ENCODE results near the gene ARHGAP42.
"Not testable (repeated sequence)": the region's sequence is repeated elsewhere in the genome, so short reads cannot be mapped to it uniquely, and the experiment has no call there.

ARHGAP42 gene

DNA sequence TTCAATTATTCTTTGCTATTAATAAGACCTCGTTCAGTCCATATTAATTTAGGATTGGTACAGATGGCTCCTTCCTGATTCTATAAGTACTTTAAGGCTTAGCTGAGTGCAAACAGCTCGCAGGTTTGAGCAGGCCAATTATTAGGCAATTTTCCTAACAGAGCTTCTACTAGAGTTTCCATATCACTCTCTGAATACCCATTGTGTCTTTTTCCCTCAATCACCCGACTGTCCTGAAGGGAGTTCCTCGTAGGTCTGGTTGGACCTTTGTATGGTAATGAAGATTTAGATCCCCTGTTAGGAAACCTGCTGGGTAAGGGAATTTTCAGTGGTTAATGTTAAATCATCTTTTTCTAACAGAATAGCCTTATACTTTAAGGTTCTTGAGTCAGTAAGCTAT lies 61.1 kb downstream of the ARHGAP42 start:
- FAIRE-seq, result peak; percentile 48
- DNase-seq (ENCODE audit: insufficient read length, low spot score), result no peak
- TF ChIP-seq, protein P1, sequence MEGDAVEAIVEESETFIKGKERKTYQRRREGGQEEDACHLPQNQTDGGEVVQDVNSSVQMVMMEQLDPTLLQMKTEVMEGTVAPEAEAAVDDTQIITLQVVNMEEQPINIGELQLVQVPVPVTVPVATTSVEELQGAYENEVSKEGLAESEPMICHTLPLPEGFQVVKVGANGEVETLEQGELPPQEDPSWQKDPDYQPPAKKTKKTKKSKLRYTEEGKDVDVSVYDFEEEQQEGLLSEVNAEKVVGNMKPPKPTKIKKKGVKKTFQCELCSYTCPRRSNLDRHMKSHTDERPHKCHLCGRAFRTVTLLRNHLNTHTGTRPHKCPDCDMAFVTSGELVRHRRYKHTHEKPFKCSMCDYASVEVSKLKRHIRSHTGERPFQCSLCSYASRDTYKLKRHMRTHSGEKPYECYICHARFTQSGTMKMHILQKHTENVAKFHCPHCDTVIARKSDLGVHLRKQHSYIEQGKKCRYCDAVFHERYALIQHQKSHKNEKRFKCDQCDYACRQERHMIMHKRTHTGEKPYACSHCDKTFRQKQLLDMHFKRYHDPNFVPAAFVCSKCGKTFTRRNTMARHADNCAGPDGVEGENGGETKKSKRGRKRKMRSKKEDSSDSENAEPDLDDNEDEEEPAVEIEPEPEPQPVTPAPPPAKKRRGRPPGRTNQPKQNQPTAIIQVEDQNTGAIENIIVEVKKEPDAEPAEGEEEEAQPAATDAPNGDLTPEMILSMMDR (IDR thresholded peaks at IDR 0.05; ENCODE audit: insufficient read depth, missing control alignments), result no peak

DNA sequence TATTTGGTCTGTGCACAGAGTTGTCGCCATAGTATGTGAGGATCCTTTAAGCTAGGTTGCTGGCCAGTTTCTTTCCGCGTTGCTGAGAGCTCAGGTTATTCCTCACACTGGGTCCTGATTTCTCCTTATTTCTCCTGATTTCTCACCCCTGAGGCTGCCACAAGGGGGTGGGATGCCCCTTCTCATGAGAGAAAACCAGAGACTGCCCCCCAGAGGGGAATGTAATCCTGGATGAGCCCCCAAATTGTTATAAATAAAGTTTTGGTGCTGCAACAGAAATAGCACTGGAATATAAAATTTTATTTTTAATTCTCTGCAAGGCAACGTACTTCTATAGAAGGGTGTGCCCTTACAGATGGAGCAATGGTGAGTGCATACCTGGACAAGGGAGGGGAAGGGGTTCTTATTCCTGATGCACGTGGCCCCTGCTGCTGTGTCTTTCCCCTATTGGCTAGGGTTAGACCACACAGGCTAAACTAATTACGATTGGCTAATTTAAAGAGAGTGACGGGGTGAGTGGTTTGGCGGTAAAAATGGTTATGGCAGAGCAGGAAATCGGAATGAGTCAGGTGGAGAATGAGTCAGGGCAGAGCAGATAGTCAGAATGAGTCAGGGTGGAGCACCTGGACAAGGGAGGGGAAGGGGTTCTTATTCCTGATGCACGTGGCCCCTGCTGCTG lies 62.9 kb downstream of the ARHGAP42 start:
- DNase-seq (ENCODE audit: insufficient read length, low spot score); FAIRE-seq: not testable (repeated sequence)

DNA sequence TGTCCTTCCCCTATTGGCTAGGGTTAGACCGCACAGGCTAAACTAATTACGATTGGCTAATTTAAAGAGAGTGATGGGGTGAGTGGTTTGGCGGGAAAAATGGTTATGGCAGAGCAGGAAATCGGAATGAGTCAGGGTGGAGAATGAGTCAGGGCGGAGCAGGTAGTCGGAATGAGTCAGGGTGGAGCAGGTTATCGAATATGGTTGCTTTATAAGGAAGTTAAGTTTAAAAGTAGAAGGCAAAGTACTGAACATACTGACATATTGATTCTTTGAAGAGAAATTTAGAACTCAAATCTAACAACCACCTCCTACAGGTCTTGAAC lies 63.4 kb downstream of the ARHGAP42 start:
- FAIRE-seq; DNase-seq (ENCODE audit: insufficient read length, low spot score): not testable (repeated sequence)

DNA sequence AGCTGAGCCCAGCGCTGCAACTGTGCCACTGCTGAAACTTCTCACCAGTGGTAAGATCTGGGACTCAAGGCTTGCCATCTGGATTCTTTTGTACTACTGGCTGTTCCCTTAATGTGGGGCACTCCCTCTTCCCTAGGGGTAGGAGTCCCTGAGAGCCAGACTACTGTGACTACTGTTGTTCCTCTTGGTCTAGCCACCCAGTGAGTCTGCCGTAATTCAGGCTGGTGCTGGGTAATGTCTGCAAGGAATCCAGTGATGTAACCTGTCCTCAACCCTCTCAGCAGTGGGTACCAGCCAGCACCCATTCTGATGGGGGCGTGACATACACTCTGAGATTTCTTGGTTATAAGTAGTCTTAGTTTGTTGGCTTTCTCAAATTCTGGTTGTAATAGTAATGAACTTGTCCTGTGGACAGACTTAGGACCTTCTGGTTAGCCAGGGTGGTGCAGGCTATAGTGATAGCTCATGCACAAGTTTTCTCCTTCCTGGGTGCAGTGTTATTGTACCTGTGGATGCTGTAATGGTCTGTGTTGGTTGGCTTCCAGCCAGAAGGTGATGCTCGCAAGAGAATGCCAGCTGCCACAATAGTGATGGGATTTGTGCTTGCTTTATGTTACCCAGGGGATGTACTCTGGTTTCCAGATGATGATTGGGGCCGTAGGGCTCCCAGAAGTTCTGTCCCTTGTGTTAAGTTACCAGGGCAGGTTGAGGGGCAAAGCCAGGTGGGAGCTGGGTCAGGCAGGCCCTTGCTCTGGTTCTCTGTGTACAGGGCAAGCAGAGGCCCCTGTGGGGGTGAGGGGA lies 65.5 kb downstream of the ARHGAP42 start:
- DNase-seq (ENCODE audit: insufficient read length, low spot score), result no peak
- FAIRE-seq, result no peak
- TF ChIP-seq, protein P1 (IDR thresholded peaks at IDR 0.05; ENCODE audit: insufficient read depth, missing control alignments), result no peak

DNA sequence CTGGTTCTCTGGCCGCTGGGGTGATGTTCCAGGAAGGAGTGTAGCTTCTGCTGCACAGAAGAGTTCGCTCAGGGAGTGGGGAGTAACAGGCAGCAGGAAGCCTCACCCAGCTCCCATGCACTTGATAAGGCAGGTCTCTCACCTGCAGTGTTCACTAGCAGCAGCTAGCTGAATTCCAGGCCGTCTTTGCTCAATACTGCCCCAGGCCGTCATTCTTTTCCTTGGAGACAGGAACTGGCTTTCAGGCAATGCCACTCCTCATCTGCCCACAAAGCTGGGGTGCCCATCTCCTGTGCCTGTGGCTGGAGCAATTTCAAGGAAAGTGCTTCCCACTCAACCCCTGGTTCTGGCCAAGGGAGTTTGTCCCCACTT lies 66.1 kb downstream of the ARHGAP42 start:
- TF ChIP-seq, protein P1 (IDR thresholded peaks at IDR 0.05; ENCODE audit: insufficient read depth, missing control alignments), result no peak
- DNase-seq (ENCODE audit: insufficient read length, low spot score) (no peak), FAIRE-seq (no peak)

DNA sequence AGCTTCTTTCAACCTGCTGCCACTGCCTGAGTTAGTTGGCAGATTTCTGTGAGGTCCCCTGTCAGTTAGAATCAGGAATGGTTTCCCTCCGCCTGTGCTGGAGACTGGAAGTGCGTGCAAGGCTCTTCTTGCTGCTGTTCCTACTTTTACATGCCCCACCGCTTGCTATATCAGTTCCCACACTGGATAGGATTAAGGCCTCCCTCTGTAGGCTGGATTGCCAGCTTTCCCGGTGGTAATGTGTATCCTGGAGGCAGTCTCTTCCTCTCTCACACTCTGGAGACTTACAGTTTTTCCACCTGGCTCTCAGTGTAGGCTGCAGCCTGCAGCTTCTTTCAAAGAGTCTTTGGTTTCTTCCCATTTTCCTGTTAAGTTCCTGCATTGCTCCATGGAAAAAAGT lies 66.5 kb downstream of the ARHGAP42 start:
- DNase-seq (ENCODE audit: insufficient read length, low spot score) (no peak), FAIRE-seq (no peak)
- TF ChIP-seq, protein P1 (IDR thresholded peaks at IDR 0.05; ENCODE audit: insufficient read depth, missing control alignments), result no peak

DNA sequence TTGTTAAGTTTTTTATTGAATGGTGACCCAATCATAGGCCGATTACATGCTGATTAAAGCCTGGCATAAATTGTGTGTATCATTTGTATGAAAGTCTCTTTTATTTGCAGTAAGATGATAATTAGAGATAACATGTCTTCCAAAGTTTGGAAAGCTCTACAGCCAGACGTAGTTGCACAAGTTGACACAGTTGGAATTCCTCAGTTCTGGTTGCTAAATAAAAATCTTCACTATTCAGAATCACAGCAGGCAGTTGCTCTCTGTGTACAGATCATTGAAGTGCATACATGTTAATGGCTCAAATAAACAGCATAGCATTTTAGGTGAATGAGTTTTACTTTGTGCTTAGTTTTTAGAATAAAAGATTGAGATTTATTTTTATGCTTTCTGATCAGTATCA lies 69.5 kb downstream of the ARHGAP42 start:
- FAIRE-seq (no peak), DNase-seq (ENCODE audit: insufficient read length, low spot score) (no peak)
- TF ChIP-seq, protein P1 (IDR thresholded peaks at IDR 0.05; ENCODE audit: insufficient read depth, missing control alignments), result no peak

DNA sequence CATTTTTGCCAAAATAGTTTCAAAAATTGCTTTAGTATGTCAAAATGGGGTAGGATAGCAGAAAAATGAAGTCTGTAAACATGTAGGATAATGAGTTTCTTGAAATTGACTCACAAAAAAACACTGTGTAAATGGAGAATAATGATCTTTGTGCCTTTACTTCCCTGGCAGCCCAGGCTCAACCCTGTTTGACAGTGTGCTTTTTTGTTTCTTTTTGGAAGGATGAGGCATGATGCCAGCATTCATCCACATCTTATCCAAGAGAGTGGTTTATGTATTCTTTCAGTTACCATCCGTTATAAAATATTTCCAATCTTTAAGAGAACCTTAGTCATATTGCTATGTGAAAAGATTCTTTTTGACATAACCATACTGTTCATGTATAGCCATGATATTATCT lies 70.6 kb downstream of the ARHGAP42 start:
- TF ChIP-seq, protein P1 (IDR thresholded peaks at IDR 0.05; ENCODE audit: insufficient read depth, missing control alignments), result no peak
- DNase-seq (ENCODE audit: insufficient read length, low spot score) (no peak), FAIRE-seq (no peak)
